ENCODE measurements around the gene MDC1. TPM values are rescaled to one million over a fixed set of nuclear protein-coding genes. Genes with fewer than 3 reads are reported as not detected.
A peak's percentile ranks its signal among the peaks of the same experiment; 100 is the strongest.

The MDC1 gene
- polyA plus RNA-seq, 1 of the 3 experiments (the other 2 are of a cell fraction) = 10.4 TPM

GRCh38 chr6:30725713-30726505 is 8.8 kb upstream of the MDC1 start:
- Histone ChIP-seq H3K4me3 (ENCODE audit: low read depth in 2 of 2, low read length in 1 of 2) (no peak overlapping the region), H4K20me1 (ENCODE audit: insufficient read depth) (peaks cover 58% of the 10 kb centered on the region), H3K9ac (peak overlapping the region; percentile 100; the same call in 1 of the 2 replicates), H3K79me2 (ENCODE audit: insufficient read depth) (peaks cover 47% of the 10 kb centered on the region), H3K27ac (ENCODE audit: low read depth in 2 of 2, low read length in 1 of 2) (peak overlapping the region; percentile 29 to 93; a peak in 3 of 4 replicates), H3K27me3 (ENCODE audit: insufficient read depth) (no peaks in the 10 kb centered on the region), H3K9me2 (no peaks in the 10 kb centered on the region), H3F3A (replicated peaks; ENCODE audit: insufficient read depth) (peaks cover 88% of the 10 kb centered on the region), H3K9me3 (no peaks in the 10 kb centered on the region), H3K4me1 (ENCODE audit: control insufficient read depth in 1 of 2, insufficient read depth in 2 of 2, low read depth in 1 of 2, low read length in 1 of 2) (peaks cover 21 to 31% of the 10 kb centered on the region in 2 experiments), H2AFZ (ENCODE audit: low read depth) (no peak overlapping the region), H3K4me2 (no peak overlapping the region), H3K36me3 (replicated peaks in 1 of 2; ENCODE audit: control insufficient read depth in 1 of 2, insufficient read depth in 2 of 2, low read length in 1 of 2) (peaks cover 52 to 58% of the 10 kb centered on the region in 2 experiments)
- TF ChIP-seq, protein P1, sequence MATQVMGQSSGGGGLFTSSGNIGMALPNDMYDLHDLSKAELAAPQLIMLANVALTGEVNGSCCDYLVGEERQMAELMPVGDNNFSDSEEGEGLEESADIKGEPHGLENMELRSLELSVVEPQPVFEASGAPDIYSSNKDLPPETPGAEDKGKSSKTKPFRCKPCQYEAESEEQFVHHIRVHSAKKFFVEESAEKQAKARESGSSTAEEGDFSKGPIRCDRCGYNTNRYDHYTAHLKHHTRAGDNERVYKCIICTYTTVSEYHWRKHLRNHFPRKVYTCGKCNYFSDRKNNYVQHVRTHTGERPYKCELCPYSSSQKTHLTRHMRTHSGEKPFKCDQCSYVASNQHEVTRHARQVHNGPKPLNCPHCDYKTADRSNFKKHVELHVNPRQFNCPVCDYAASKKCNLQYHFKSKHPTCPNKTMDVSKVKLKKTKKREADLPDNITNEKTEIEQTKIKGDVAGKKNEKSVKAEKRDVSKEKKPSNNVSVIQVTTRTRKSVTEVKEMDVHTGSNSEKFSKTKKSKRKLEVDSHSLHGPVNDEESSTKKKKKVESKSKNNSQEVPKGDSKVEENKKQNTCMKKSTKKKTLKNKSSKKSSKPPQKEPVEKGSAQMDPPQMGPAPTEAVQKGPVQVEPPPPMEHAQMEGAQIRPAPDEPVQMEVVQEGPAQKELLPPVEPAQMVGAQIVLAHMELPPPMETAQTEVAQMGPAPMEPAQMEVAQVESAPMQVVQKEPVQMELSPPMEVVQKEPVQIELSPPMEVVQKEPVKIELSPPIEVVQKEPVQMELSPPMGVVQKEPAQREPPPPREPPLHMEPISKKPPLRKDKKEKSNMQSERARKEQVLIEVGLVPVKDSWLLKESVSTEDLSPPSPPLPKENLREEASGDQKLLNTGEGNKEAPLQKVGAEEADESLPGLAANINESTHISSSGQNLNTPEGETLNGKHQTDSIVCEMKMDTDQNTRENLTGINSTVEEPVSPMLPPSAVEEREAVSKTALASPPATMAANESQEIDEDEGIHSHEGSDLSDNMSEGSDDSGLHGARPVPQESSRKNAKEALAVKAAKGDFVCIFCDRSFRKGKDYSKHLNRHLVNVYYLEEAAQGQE (IDR thresholded peaks at IDR 0.05; ENCODE audit: low read depth, low read length) = no peak
- TF ChIP-seq JUND (IDR thresholded peaks at IDR 0.05) (peak; percentile 29), FOXJ3 (CRISPR knock-in tag; IDR thresholded peaks at IDR 0.05) (no peak), SIN3A (IDR thresholded peaks at IDR 0.05; ENCODE audit: borderline replicate concordance, low read depth, low read length) (peak; percentile 75; the same call in 1 of the 2 replicates), POLR2AphosphoS5 (IDR thresholded peaks at IDR 0.05; ENCODE audit: low read depth, low read length) (peak; percentile 92), MAX (IDR thresholded peaks at IDR 0.05; ENCODE audit: low read depth) (0 out of 2 replicates have a peak, but pooled peaks have one; percentile 1), YY1 (IDR thresholded peaks at IDR 0.05; ENCODE audit: low read depth) (0 out of 2 replicates have a peak, but pooled peaks have one; percentile 37), RCOR1 (IDR thresholded peaks at IDR 0.05; ENCODE audit: low read length) (no peak), NFIC (IDR thresholded peaks at IDR 0.05; ENCODE audit: borderline replicate concordance) (peak; percentile 31; the same call in 1 of the 2 replicates), ELF1 (IDR thresholded peaks at IDR 0.05) (0 out of 2 replicates have a peak, but pooled peaks have one; percentile 41)
- TF ChIP-seq, protein P2, sequence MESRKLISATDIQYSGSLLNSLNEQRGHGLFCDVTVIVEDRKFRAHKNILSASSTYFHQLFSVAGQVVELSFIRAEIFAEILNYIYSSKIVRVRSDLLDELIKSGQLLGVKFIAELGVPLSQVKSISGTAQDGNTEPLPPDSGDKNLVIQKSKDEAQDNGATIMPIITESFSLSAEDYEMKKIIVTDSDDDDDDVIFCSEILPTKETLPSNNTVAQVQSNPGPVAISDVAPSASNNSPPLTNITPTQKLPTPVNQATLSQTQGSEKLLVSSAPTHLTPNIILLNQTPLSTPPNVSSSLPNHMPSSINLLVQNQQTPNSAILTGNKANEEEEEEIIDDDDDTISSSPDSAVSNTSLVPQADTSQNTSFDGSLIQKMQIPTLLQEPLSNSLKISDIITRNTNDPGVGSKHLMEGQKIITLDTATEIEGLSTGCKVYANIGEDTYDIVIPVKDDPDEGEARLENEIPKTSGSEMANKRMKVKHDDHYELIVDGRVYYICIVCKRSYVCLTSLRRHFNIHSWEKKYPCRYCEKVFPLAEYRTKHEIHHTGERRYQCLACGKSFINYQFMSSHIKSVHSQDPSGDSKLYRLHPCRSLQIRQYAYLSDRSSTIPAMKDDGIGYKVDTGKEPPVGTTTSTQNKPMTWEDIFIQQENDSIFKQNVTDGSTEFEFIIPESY (IDR thresholded peaks at IDR 0.05; ENCODE audit: borderline replicate concordance, low read depth) = peak; percentile 51; the same call in 1 of the 2 replicates
- TF ChIP-seq, protein P3, sequence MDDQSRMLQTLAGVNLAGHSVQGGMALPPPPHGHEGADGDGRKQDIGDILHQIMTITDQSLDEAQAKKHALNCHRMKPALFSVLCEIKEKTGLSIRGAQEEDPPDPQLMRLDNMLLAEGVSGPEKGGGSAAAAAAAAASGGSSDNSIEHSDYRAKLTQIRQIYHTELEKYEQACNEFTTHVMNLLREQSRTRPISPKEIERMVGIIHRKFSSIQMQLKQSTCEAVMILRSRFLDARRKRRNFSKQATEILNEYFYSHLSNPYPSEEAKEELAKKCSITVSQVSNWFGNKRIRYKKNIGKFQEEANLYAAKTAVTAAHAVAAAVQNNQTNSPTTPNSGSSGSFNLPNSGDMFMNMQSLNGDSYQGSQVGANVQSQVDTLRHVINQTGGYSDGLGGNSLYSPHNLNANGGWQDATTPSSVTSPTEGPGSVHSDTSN (IDR thresholded peaks at IDR 0.05) = peak; percentile 42
- ChIA-PET CTCF (interaction anchor here (1.1 to 42.4 kb wide), 5 partner anchors 9 to 185 kb away, joined by 3 to 838 read pairs (median 3); partner anchors contain the start of genes DHX16, FLOT1, MDC1 and NRM), POLR2A (interaction anchor here (1.0 to 1.9 kb wide), 4 partner anchors 47 to 103 kb away, joined by 3 to 8 read pairs (median 3); partner anchors contain the start of gene DHX16)
- DNase-seq = peak; percentile 41
- WGBS (ENCODE audit: low lambda C conversion rate) = 37% methylated on average over 3 of the region's 3 CpGs

Data from SK-N-SH (cell line).